ENCODE results near the gene EXOC4. TPM values are rescaled to one million over a fixed set of nuclear protein-coding genes. Genes with fewer than 3 reads are reported as not detected.

Gene EXOC4
- total and polyA plus RNA-seq, 2 of the 8 experiments (the other 6 are each of a cell fraction or from before 2014, with no cell fraction given) = 27.0 to 67.3 TPM

- H3K9ac ChIP-seq (replicated peaks in 1 of 4; ENCODE audit: extremely low read depth in 1 of 4, low read depth in 3 of 4, low read length in 3 of 4) = no peak overlapping the region
- H2BK12ac ChIP-seq (ENCODE audit: low read depth, low read length) = no peak overlapping the region
- H3K36me3 ChIP-seq (ENCODE audit: control insufficient read depth in 2 of 4, insufficient read depth in 4 of 4, low read length in 3 of 4) = peaks cover 0 to 12% (median 0%) of the 10 kb centered on the region in 4 experiments; a peak in 3 of 8 replicates
- H2BK15ac ChIP-seq (ENCODE audit: low read length) = no peak overlapping the region
- no peaks in the 10 kb centered on the region for H4K20me1 ChIP-seq (replicated peaks in 1 of 2; ENCODE audit: control insufficient read depth in 1 of 2, insufficient read depth in 2 of 2, low read length in 2 of 2)
- POLR2A ChIA-PET (ENCODE audit: partially characterized antibody) = no interaction called here
- H4K8ac ChIP-seq (ENCODE audit: extremely low read depth, insufficient read depth, low read length) = no peak overlapping the region
- H3K18ac ChIP-seq (ENCODE audit: extremely low read depth, low read length) = no peak overlapping the region
- CTCF ChIA-PET (ENCODE audit: partially characterized antibody) = no interaction called here
- 91% methylated on average over 6 of the region's 6 CpGs; no CpG with 5 or more reads in 1 of the 2 experiments for WGBS, 2 experiments (ENCODE audit: extremely low coverage in 1 of 2, insufficient coverage in 1 of 2, insufficient read length in 1 of 2, insufficient replicate concordance in 2 of 2, low coverage in 1 of 2, low lambda C conversion rate in 2 of 2, missing lambda C conversion rate in 1 of 2)
- H2BK5ac ChIP-seq (ENCODE audit: low read depth, low read length) = no peak overlapping the region
- no peak overlapping the region for H2AK5ac ChIP-seq (ENCODE audit: low read depth, low read length)
- no peak overlapping the region for H2BK120ac ChIP-seq (replicated peaks; ENCODE audit: low read depth, low read length)
- H2BK20ac ChIP-seq (ENCODE audit: low read length) = no peak overlapping the region
- DNase-seq (ENCODE audit: low read depth in 1 of 2, low spot score in 2 of 2) (no peak), FAIRE-seq (no peak)
- no peak overlapping the region for H3K14ac ChIP-seq (ENCODE audit: insufficient read length)
- no peaks in the 10 kb centered on the region for H3K23me2 ChIP-seq (ENCODE audit: low read depth, low read length)
- no peaks in the 10 kb centered on the region for H3K4me1 ChIP-seq (replicated peaks in 1 of 4; ENCODE audit: control insufficient read depth in 3 of 4, insufficient read depth in 4 of 4, low read length in 3 of 4)
- no peak overlapping the region for H2AFZ ChIP-seq (ENCODE audit: low read length)
- no peak overlapping the region for H3K56ac ChIP-seq (replicated peaks; ENCODE audit: insufficient read length, low read depth, low read length)
- no peak overlapping the region for H4K91ac ChIP-seq (replicated peaks; ENCODE audit: insufficient read length, low read length)
- H3K23ac ChIP-seq (ENCODE audit: insufficient read length) = no peak overlapping the region
- no peak overlapping the region for H3K27ac ChIP-seq (ENCODE audit: low read depth, low read length)
- H3K27me3 ChIP-seq (replicated peaks in 1 of 4; ENCODE audit: control insufficient read depth in 3 of 4, extremely low read depth in 1 of 4, insufficient read depth in 3 of 4, low read length in 3 of 4) = no peaks in the 10 kb centered on the region
- H4K5ac ChIP-seq (ENCODE audit: insufficient read length, low read depth, low read length) = no peak overlapping the region
- no peak overlapping the region for H3K4me2 ChIP-seq (ENCODE audit: insufficient read depth in 1 of 2, low read depth in 2 of 2, low read length in 2 of 2)
- TF ChIP-seq SP2 (IDR thresholded peaks at IDR 0.05; ENCODE audit: low read length) = no peak
- TF ChIP-seq TAF1 (IDR thresholded peaks at IDR 0.05; ENCODE audit: low read depth, low read length) = no peak
- no peak for TF ChIP-seq KDM4A (IDR thresholded peaks at IDR 0.05; ENCODE audit: low read depth, low read length, severe bottlenecking)
- TF ChIP-seq SIN3A (conservative IDR thresholded peaks at IDR 0.05 in 1 of 2, IDR thresholded peaks at IDR 0.05 in 1 of 2; ENCODE audit: low read depth in 1 of 2, low read length in 2 of 2) = no peak
- no peak for TF ChIP-seq TCF12 (IDR thresholded peaks at IDR 0.05; ENCODE audit: low read depth, low read length)
- no peak for TF ChIP-seq NRF1 (IDR thresholded peaks at IDR 0.05; ENCODE audit: low read depth, low read length)
- no peaks in the 10 kb centered on the region for H3K79me2 ChIP-seq (ENCODE audit: control insufficient read depth in 1 of 2, insufficient read depth in 2 of 2, low read length in 2 of 2)
- no peak overlapping the region for H3K4ac ChIP-seq (replicated peaks; ENCODE audit: insufficient read length, low read depth, low read length)
- no peaks in the 10 kb centered on the region for H3K9me3 ChIP-seq (ENCODE audit: insufficient read depth in 2 of 2, low read depth in 1 of 2, low read length in 1 of 2)
- H3K79me1 ChIP-seq (ENCODE audit: low read depth, low read length) = no peaks in the 10 kb centered on the region
- H3K4me3 ChIP-seq (ENCODE audit: extremely low read depth in 1 of 4, insufficient read depth in 2 of 4, low read depth in 3 of 4, low read length in 4 of 4) = no peak overlapping the region
Measured at GRCh38 chr7:133315332-133316040, 62.6 kb downstream of the EXOC4 start.
